Endometrial microvascular endothelial cells (primary cell): ENCODE measurements around the gene DNAJA3. TPM values are rescaled to one million over a fixed set of nuclear protein-coding genes. Genes with fewer than 3 reads are reported as not detected.

Experiments
- in situ Hi-C: cut with HindIII; loops from 2 replicates; pipeline ENCODE4 v1.10.0; 2017; ENCODE audit warnings: low sequenced_read_pairs, low pct_unique_long_range_greater_than_20kb; ENCODE audit errors: inconsistent ontology term
- total RNA-seq: library from RNA; depleted of rRNA; stranded (reverse); fragments of >200 nt; gene quantifications from one replicate; pipeline ENCODE4 v1.2.3, GENCODE V29; 2015; ENCODE audit errors: inconsistent ontology term

DNAJA3 gene
- total RNA-seq, 1 donor from 2014 or later, result 48.5 TPM

- in situ Hi-C loops, result no loop called here
These were observed 69.2 kb downstream of the DNAJA3 start for GRCh38 chr16:4494746-4495490.

GRCh38 chr16:4495766-4496165 is 70.1 kb downstream of the DNAJA3 start:
- in situ Hi-C loops, result no loop called here

- in situ Hi-C loops, result no loop called here
These were observed 70.6 kb downstream of the DNAJA3 start for GRCh38 chr16:4496305-4496704.

GRCh38 chr16:4498546-4499195 is 73.0 kb downstream of the DNAJA3 start:
- in situ Hi-C loops, result no loop called here

GRCh38 chr16:4499196-4499555 is 73.5 kb downstream of the DNAJA3 start:
- in situ Hi-C loops, result no loop called here

- in situ Hi-C loops, result loop anchor here (10.0 kb wide), 1 partner anchor 45 kb away; no protein-coding TSS in a partner anchor
These were observed 74.6 kb downstream of the DNAJA3 start for GRCh38 chr16:4500272-4500671.

- in situ Hi-C loops, result loop anchor here (10.0 kb wide), 1 partner anchor 46 kb away; no protein-coding TSS in a partner anchor
These were observed 75.4 kb downstream of the DNAJA3 start for GRCh38 chr16:4501071-4501478.

- in situ Hi-C loops, result loop anchor here (10.0 kb wide), 1 partner anchor 51 kb away; no protein-coding TSS in a partner anchor
These were observed 79.9 kb downstream of the DNAJA3 start for GRCh38 chr16:4505356-4506147.

Other genes with a start within 250 kb of the DNAJA3 start
- not detected for gene SRL, start 183.8 kb upstream of the DNAJA3 start, total RNA-seq
- gene TFAP4, start 152.8 kb upstream of the DNAJA3 start, total RNA-seq, result 2.9 TPM
- 2.8 TPM for gene GLIS2, start 109.8 kb upstream of the DNAJA3 start, total RNA-seq
- 39.7 TPM for gene PAM16, start 74.5 kb upstream of the DNAJA3 start, total RNA-seq
- 0.09 TPM for gene VASN, start 54.0 kb upstream of the DNAJA3 start, total RNA-seq
- 28.6 TPM for gene CORO7, start 9.3 kb upstream of the DNAJA3 start, total RNA-seq
- 96.9 TPM for gene NMRAL1, start 48.8 kb downstream of the DNAJA3 start, total RNA-seq
- gene HMOX2, start 50.5 kb downstream of the DNAJA3 start, total RNA-seq, result 103 TPM
- gene CDIP1, start 112.9 kb downstream of the DNAJA3 start, total RNA-seq, result 14.3 TPM
- not detected for gene C16orf96, start 130.5 kb downstream of the DNAJA3 start, total RNA-seq
- 2.5 TPM for gene UBALD1, start 189.0 kb downstream of the DNAJA3 start, total RNA-seq
- 52.2 TPM for gene MGRN1, start 199.0 kb downstream of the DNAJA3 start, total RNA-seq